ENCODE data around the gene MAD2L1BP.

The MAD2L1BP gene

DNA sequence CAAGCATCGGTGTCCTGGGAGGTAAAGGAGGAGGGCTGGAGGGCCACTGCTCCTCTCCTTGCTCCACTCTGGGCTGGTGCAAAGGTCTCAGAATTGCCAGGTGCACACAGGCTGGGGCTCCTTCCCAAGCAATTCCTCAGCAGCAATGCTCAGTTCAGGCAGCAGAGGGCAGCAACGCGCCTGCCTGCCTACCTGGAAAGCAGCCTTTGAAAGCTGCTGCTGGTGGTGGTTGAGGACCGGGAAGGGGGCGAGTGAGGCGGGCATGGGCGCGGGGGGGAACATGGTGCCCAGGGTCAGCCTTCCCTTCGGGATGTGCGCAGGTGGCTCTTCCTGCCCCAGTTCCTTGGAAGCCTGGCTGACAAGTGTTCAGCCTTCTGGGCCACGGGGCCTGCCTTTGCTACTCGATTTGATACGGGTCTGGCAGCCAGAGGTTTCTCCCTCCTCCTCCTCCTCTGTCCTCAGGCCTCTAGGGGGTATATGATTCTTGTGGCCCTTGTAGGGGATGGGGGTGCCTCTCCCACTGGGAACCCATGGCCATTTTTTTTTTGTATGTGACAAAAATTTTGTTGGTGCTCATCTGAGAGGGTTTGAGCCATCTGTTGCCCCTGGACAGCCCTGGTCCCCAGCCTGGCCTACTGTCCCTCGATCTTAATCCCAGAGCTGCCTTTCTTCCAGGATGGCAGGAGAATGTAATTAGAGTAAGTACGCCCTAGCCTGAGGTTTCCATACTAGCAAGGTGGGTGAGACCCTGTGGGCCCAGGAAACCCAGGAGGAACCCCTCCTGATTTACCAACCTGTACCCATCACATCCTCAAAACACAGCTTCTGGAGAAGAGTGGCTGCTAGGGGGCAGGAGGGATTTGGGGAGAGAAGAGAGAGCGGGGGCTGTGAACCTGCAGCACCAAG is 31.9 kb downstream of the MAD2L1BP start:
- peak; percentile 86 to 91 for DNase-seq (ENCODE audit: low spot score in 2 of 2)
- Mint-ChIP-seq H3K27me3 (peaks cover 2% of the 10 kb centered on the region), H3K4me3 (peak overlapping the region; percentile 78), H3K9me3 (no peaks in the 10 kb centered on the region), H3K36me3 (peaks cover 9% of the 10 kb centered on the region), H3K27ac (peak overlapping the region; percentile 60), H3K4me1 (peaks cover 15% of the 10 kb centered on the region)
- peak; percentile 71 for ATAC-seq (ENCODE audit: low read depth)

DNA sequence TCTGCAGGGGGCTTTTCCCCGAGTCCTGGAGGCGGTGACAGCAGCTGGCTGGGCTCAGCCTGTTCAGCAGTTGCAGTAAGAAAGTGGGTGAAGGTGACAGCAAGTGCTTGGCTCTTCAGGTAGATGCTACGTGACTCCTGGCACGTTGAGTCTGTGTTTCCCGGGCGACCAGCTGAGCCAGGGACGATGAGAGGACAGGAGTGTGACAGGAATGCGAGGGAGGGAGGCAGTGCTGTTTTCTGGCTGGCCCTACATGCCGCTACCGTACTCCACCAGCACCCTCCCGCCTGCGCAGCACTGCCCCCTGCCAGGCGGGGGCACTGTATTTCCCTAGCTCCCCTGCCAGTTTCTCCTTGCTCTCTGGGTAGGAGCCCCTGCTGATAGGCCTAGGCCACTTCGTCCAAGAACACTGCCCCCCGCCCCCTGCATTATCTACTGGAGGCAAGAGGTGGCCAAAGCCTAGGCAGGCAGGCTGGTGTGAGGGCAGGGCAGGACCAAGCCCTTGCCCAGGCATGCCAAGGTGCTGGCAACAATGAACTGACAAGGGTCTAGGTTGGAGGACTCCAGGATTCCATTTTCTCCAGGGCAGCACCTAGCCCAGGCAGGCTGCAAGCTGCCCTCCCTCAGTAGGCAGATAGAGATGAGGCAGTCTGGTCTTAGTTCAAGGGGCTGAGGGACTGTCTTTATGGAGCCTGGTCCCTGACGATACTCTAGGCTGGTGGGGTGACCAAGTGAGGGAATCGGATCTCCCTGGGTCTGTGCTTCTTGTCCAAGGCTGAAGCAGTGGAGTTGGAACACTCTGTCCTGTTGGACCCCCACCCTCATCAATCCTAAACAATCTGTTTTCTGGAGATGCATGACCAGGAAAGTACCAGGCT is 32.8 kb downstream of the MAD2L1BP start:
- Mint-ChIP-seq H3K4me3 (peak overlapping the region; percentile 49), H3K27ac (peak overlapping the region; percentile 60), H3K4me1 (peaks cover 15% of the 10 kb centered on the region), H3K9me3 (no peaks in the 10 kb centered on the region), H3K36me3 (peaks cover 14% of the 10 kb centered on the region), H3K27me3 (peaks cover 2% of the 10 kb centered on the region)
- peak; percentile 82 for ATAC-seq (ENCODE audit: low read depth)
- peak; percentile 44 to 55 for DNase-seq (ENCODE audit: low spot score in 2 of 2)

DNA sequence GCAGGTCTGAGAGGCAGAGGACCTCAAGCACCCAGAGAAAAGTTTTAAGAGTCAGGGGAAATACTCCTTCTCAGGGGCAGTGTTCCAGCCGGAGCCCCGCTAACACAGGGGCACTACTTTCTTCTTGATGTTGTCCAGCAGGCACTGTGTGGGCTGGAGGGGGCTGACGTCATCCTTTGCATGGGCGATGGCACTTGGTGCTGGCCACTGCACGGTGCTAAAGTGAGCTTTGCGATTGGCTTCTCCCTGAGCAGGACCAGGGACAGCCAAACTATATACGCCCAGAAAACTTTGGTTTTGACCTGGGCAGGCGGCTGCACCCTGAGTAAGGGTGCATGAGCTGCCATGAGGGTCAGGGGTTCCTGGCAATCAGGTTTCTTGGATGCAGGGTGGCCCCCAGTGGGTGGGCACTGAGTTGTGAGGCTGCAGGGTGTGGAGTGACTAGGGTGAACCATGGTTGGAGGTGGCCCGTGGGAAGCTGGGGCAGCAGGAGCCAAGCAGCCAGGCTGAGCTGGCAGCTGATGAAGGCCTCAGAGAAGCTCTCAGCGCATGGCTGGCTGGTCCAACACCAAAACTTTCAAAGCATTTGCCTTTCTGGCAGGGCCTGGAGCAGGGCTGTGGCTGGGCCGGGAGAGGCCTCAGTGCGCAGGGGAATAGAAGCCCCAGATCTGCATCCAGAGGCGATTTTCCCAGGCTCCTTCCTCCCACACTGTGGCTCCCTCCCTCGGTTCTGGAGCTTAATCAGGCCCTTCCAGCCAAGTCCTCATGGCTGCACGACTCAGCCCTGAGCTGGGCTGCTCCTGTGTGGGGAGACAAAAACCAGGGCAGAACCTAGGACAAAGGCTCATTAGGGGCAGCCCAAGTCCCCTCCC is 33.6 kb downstream of the MAD2L1BP start:
- Mint-ChIP-seq H3K27me3 (peaks cover under 1% of the 10 kb centered on the region), H3K36me3 (peaks cover 14% of the 10 kb centered on the region), H3K4me3 (no peak overlapping the region), H3K4me1 (peaks cover 15% of the 10 kb centered on the region), H3K9me3 (no peaks in the 10 kb centered on the region), H3K27ac (no peak overlapping the region)
- ATAC-seq (ENCODE audit: low read depth) (no peak), DNase-seq (ENCODE audit: low spot score in 2 of 2) (no peak)

DNA sequence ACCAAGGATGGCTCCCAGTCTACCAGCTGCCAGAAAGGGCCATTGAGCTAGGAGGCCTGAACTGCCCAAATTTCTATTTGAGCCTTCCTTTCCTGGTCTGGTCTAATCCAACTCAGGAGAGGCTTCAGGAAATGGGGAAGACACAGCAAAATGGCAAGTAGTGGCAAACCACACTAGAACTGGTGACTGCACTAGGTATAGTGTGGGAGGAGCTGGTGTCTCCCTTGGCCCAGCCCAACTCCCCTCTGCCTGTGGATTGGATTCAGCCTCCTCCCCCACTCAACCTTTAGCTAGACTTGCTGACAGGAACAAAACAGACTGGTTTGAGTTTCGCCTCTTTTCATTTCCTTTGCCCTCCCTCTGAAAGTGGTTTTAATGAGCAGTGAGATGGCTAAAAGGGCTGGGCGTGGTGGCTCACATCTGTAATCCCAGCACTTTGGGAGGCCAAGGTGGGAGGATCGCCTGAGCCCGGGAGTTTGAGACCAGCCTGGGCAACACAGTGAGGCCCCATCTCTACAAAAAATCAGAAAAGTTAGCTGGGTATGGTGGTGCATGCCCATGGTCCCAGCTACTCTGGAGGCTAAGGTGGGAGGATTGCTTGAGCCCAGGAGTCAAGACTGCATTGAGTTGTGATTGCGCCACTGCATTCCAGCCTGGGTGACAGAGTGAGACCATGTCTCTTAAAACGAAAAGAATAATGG is 34.4 kb downstream of the MAD2L1BP start:
- ATAC-seq (ENCODE audit: low read depth), result no peak
- Mint-ChIP-seq H3K36me3 (peaks cover 17% of the 10 kb centered on the region), H3K4me3 (no peak overlapping the region), H3K4me1 (peaks cover 15% of the 10 kb centered on the region), H3K27me3 (no peaks in the 10 kb centered on the region), H3K27ac (peak overlapping the region; percentile 55), H3K9me3 (no peaks in the 10 kb centered on the region)
- DNase-seq (ENCODE audit: low spot score in 2 of 2), result no peak

DNA sequence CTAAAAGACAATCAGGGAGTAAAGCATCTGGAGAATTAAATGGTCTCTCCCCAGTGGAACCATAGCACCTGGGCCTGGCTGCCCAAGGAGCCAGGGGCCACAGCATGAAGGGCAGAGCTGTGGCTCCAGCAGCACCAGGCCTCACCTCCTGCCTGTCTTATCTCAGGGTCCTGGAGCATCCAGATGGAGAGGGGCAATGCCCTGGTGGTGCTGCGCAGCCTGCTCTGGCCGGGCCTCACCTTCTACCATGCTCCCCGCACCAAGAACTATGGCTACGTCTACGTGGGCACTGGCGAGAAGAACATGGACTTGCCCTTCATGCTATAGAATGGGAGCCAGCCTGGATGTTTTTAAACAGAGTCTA is 35.0 kb downstream of the MAD2L1BP start:
- no peak for ATAC-seq (ENCODE audit: low read depth)
- Mint-ChIP-seq H3K9me3 (no peaks in the 10 kb centered on the region), H3K4me1 (peaks cover 15% of the 10 kb centered on the region), H3K27ac (peak overlapping the region; percentile 55), H3K4me3 (no peak overlapping the region), H3K36me3 (peaks cover 17% of the 10 kb centered on the region), H3K27me3 (no peaks in the 10 kb centered on the region)
- DNase-seq (ENCODE audit: low spot score in 2 of 2), result no peak

DNA sequence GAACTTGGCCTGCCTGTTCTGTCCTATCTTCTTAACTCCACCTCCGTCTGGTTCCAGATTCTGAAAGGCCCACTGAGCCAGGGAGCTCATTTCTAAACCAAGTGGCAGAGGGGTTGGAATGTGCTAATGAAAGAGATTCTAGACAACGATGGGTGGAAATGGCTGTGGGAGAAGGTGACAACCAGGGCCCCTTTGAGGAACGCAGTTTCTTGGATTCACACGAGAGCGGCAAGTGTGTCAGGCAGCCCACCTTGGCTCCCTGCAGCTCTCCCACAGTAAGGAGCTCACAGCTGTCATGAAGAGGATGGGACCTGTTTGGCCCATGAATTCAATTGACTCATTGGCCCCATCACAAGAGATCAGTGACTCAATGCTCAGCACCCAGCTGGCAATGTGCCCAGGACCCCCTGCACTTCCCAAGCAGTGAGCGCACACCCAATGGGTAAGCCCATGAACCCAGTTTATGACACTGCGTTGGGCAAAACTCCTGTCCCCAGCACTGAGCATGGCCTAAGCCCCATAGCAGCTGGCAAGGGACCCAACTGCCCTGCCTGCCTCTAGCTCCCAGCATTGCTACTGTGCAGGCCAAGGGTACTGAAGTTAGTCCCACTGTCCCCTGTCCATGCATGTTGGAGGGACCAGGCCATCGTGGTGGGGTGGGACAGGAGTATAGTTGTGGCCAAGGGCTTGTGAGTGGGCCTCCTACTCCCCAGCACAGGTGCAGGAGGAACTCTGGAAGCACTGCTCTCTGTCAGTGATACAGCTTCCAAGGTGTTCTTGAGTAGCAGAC is 35.6 kb downstream of the MAD2L1BP start:
- H3K9me3 Mint-ChIP-seq, result no peaks in the 10 kb centered on the region
- DNase-seq (ENCODE audit: low spot score in 2 of 2) (no peak), ATAC-seq (ENCODE audit: low read depth) (no peak)
- no peak overlapping the region for H3K4me3 Mint-ChIP-seq
- H3K27me3 Mint-ChIP-seq, result no peaks in the 10 kb centered on the region
- no peak overlapping the region for H3K27ac Mint-ChIP-seq
- H3K36me3 Mint-ChIP-seq, result peaks cover 17% of the 10 kb centered on the region
- peaks cover 15% of the 10 kb centered on the region for H3K4me1 Mint-ChIP-seq

DNA sequence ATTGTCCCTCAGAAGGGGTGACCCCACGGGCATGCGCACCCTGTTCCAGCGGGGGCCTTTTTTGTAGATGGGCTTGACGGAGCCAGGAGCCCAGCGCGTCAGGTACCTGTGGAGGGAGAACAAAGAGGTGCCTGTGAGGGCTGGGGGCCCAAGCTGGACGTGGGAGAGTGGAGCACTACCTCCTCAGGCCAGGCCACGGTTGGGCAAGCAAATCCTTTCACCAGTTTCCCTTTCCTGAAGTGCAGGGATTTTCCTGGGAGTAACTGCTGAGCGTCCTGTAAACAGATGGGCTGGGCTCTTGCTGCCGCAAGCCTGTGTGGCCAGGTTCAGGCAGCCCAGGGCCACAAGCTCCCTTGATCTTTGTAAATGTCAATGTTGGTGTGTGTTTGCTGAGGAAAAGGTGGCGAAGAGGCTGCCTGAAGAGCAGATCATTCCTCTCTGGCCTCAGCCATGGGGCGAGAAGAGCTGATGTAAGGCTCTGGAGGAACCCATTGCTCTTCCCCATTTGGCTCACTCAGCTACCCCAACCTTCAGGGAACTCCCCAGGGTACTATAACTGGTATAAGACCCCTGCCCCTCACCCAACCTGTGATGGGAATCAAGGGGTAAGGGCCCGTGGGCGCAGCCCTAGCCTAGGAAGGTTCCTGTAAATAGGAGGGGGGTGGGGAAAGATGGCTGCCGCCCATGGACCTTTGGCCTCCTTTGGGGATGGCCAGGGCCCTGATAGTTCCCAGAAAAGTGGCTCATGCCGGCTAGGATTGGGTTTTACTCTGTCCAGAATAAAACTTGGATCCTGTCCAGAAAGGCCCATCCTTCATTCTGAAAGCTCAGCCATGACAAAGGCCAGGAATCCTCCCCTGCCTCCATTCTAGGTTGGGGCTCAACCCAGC is 36.4 kb downstream of the MAD2L1BP start:
- H3K27me3 Mint-ChIP-seq, result no peaks in the 10 kb centered on the region
- no peak overlapping the region for H3K27ac Mint-ChIP-seq
- peaks cover 15% of the 10 kb centered on the region for H3K4me1 Mint-ChIP-seq
- DNase-seq (ENCODE audit: low spot score in 2 of 2), result no peak
- H3K9me3 Mint-ChIP-seq, result no peaks in the 10 kb centered on the region
- no peak overlapping the region for H3K4me3 Mint-ChIP-seq
- peaks cover 17% of the 10 kb centered on the region for H3K36me3 Mint-ChIP-seq
- ATAC-seq (ENCODE audit: low read depth), result no peak

DNA sequence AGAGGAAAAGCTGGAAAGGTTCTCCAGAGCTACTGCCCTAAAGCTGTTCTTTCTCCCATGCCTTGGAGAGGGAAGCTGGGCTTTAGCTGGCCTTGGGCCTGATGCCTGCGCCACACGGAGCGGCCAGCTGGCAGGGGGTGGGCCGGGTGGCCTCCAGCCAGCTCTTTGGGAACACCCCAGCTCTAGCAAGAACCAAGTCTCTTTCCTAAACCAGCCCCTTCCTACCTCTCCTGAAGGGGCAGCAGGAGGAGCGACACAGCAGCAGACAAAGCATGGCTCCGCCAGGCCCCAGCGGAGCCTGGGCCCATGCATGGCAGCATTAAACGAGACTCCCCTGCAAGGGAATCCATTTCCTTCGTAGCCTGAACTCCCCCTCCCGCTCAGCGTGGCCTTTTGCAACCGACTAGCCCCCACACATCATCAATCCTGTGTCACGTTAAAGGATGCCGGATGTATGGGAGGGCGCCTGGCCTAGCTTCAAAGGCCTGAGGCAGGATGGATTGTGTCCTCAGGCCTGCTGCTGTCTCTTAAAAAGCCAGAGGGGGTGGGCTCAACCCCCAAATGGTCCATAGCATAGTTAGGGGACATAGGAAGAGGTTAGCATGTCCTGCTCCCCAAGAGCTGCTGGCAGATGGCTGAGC is 37.9 kb downstream of the MAD2L1BP start:
- Mint-ChIP-seq H3K27ac (no peak overlapping the region), H3K4me1 (no peaks in the 10 kb centered on the region), H3K4me3 (no peak overlapping the region), H3K27me3 (no peaks in the 10 kb centered on the region), H3K36me3 (peaks cover 25% of the 10 kb centered on the region), H3K9me3 (no peaks in the 10 kb centered on the region)
- DNase-seq (ENCODE audit: low spot score in 2 of 2) (no peak), ATAC-seq (ENCODE audit: low read depth) (no peak)

DNA sequence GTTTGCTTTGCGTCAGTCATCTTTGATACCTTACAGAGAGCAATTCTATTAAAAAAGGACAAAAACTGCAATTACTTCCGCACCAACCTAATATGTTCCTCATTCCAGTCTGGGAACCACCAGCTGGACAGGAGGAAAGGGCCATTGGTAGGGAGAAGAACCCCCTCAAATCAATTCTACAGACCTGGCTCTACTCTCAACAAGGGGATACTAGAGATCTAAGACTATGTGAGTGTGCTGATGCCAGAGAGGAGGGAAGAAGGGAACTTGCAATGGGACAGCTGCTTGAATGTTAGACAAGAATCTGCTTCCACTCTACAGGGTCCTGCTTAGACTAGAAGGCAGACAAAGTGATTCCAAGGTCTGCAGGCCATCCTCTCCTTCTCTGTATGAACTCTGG is 38.7 kb downstream of the MAD2L1BP start:
- Mint-ChIP-seq H3K4me1 (no peaks in the 10 kb centered on the region), H3K9me3 (no peaks in the 10 kb centered on the region), H3K27ac (no peak overlapping the region), H3K27me3 (no peaks in the 10 kb centered on the region), H3K4me3 (no peak overlapping the region), H3K36me3 (peaks cover 25% of the 10 kb centered on the region)
- no peak for ATAC-seq (ENCODE audit: low read depth)
- DNase-seq (ENCODE audit: low spot score in 2 of 2), result no peak

DNA sequence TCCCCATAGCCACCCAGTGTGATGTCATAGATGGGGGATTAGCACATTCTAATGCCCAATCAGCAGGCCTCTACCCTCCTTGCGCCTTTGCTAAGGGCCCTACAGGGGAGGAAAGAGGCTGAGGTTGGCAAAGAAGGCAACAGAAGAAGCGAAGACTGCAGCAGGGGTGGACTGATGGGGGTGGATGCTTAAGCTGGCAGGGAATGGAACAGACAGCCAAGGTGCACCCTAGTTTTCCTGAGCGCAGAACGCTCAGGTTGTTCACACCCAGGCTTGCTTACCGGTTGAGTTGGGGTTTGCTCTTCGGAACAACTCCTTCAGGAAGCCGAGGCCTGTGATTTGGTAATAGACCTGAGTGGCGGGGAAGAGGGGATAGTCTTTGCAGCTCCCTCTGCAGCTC is 39.3 kb downstream of the MAD2L1BP start:
- no peak overlapping the region for H3K4me3 Mint-ChIP-seq
- H3K27ac Mint-ChIP-seq, result peak overlapping the region; percentile 70
- no peaks in the 10 kb centered on the region for H3K4me1 Mint-ChIP-seq
- ATAC-seq (ENCODE audit: low read depth), result no peak
- peaks cover 26% of the 10 kb centered on the region for H3K36me3 Mint-ChIP-seq
- DNase-seq (ENCODE audit: low spot score in 2 of 2), result no peak
- no peaks in the 10 kb centered on the region for H3K27me3 Mint-ChIP-seq
- H3K9me3 Mint-ChIP-seq, result no peaks in the 10 kb centered on the region

DNA sequence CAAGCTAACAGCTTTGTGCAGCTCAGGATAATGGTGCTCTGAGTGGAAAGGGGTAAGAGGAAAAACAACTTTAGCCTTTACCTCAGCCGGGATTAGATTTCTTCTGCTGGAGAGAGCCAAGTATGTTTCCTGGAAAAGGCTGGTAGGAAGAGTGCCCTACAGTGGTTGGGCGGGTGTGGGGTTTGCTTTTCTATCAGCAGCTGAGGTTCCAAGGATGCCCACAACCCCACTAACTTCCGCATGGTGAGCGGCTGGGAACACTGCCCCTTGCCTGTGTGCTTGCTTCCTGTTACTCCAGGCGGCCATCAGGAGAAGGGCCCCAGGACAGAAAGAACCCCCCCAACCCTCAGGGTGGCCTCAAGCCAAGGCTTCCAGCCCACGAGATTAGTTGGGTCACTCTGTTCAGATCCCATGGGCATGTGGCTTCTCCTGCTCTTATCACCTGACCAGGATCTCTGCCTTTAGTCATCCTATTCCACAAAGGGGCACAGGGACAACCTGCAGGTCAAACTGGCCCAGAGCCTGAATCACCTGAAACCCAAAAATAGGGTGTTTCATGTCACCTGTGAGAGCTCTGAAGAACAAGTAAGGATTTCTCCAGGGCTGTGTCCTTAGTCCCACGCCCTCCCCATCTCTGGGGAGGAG is 41.4 kb downstream of the MAD2L1BP start:
- H3K27ac Mint-ChIP-seq, result no peak overlapping the region
- no peaks in the 10 kb centered on the region for H3K9me3 Mint-ChIP-seq
- no peaks in the 10 kb centered on the region for H3K4me1 Mint-ChIP-seq
- no peak overlapping the region for H3K4me3 Mint-ChIP-seq
- peaks cover 25% of the 10 kb centered on the region for H3K36me3 Mint-ChIP-seq
- H3K27me3 Mint-ChIP-seq, result no peaks in the 10 kb centered on the region
- no peak for DNase-seq (ENCODE audit: low spot score in 2 of 2)
- no peak for ATAC-seq (ENCODE audit: low read depth)
